Ishikawa (cell line): ENCODE measurements around the gene HIGD1C.

ENCODE experiments used
- CEBPB ChIP-seq: IDR thresholded peaks from 2 replicates; pipeline ENCODE4 v1.6.1; 2012
- CREB1 ChIP-seq: IDR thresholded peaks from 2 replicates; pipeline ENCODE4 v1.6.1; 2012; ENCODE audit warnings: low read depth
- EGR1 ChIP-seq: IDR thresholded peaks from 2 replicates; pipeline ENCODE4 v1.6.1; 2012
- EP300 ChIP-seq: IDR thresholded peaks from 2 replicates; pipeline ENCODE4 v1.6.1; 2012; ENCODE audit warnings: borderline replicate concordance
- FOXM1 ChIP-seq: IDR thresholded peaks from 2 replicates; pipeline ENCODE4 v1.6.1; 2012; ENCODE audit warnings: low read depth, borderline replicate concordance
- MAX ChIP-seq: IDR thresholded peaks from 2 replicates; pipeline ENCODE4 v1.6.1; 2012
- NFIC ChIP-seq: IDR thresholded peaks from 2 replicates; pipeline ENCODE4 v1.6.1; 2012
- RAD21 ChIP-seq: IDR thresholded peaks from 2 replicates; pipeline ENCODE4 v1.6.1; 2012; ENCODE audit warnings: low read depth
- TAF1 ChIP-seq: IDR thresholded peaks from 2 replicates; pipeline ENCODE4 v1.6.1; 2012; ENCODE audit warnings: low read depth, mild to moderate bottlenecking
- TCF12 ChIP-seq: IDR thresholded peaks from 2 replicates; pipeline ENCODE4 v1.6.1; 2012; ENCODE audit warnings: low read depth
- TEAD4 ChIP-seq: IDR thresholded peaks from 2 replicates; pipeline ENCODE4 v1.6.1; 2012
- USF1 ChIP-seq: IDR thresholded peaks from 2 replicates; pipeline ENCODE4 v1.6.1; 2012
- YY1 ChIP-seq: IDR thresholded peaks from 2 replicates; pipeline ENCODE4 v1.6.1; 2012; ENCODE audit warnings: low read depth
- ZBTB7A ChIP-seq: IDR thresholded peaks from 2 replicates; pipeline ENCODE4 v1.6.1; 2012; ENCODE audit warnings: low read depth
- TF ChIP-seq, protein P1 (sequence below): IDR thresholded peaks from 2 replicates; pipeline ENCODE4 v1.6.1; 2012; ENCODE audit warnings: low read depth, mild to moderate bottlenecking

HIGD1C gene

DNA sequence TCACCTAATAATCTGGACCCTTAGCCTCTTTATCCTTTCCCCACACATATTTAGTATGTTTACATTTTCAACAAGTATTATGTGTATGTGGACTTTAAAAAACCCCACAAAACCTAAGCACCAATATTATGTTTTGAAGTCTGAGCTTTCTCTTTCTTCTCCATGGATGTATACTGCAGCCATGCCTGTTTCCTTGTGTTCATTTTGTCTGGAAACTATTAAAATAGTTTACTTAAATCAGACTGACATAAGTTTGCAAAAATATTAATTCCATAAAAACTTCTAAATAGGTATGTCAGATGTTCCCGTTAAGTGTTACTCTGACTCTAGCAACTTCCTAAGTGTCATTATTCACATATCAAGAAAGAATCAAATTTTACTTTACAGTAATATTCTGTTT lies 2.9 kb downstream of the HIGD1C start:
- no peak for TF ChIP-seq USF1
- TF ChIP-seq EGR1 = no peak
- TF ChIP-seq CEBPB = no peak
- no peak for TF ChIP-seq YY1
- TF ChIP-seq FOXM1 = no peak
- no peak for TF ChIP-seq ZBTB7A
- TF ChIP-seq NFIC = no peak
- TF ChIP-seq CREB1 = no peak
- no peak for TF ChIP-seq TCF12
- no peak for TF ChIP-seq TEAD4

DNA sequence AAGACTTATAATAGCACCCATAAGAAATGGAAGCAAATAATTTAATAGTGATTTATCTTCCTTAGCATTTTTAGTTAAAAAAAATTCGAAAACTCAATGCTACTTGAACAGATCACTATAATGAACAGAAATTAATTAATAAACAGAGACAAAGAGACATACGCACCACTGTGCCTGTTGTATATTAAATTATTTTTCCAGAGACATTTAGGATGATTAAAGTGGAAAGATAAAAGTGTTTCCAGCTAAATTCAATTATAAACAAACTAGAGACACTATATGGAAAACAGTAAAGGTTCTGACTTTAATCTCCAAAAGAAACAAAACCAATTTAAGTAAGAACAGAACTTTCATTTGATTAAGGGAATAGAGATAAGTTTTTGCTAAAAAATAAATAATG lies 3.4 kb downstream of the HIGD1C start:
- TF ChIP-seq YY1 (no peak), EP300 (no peak), TEAD4 (no peak), CREB1 (no peak), MAX (no peak), RAD21 (no peak), CEBPB (no peak), EGR1 (no peak), NFIC (no peak), TCF12 (no peak), USF1 (no peak), ZBTB7A (no peak), FOXM1 (no peak), TAF1 (no peak)
- TF ChIP-seq, protein P1, sequence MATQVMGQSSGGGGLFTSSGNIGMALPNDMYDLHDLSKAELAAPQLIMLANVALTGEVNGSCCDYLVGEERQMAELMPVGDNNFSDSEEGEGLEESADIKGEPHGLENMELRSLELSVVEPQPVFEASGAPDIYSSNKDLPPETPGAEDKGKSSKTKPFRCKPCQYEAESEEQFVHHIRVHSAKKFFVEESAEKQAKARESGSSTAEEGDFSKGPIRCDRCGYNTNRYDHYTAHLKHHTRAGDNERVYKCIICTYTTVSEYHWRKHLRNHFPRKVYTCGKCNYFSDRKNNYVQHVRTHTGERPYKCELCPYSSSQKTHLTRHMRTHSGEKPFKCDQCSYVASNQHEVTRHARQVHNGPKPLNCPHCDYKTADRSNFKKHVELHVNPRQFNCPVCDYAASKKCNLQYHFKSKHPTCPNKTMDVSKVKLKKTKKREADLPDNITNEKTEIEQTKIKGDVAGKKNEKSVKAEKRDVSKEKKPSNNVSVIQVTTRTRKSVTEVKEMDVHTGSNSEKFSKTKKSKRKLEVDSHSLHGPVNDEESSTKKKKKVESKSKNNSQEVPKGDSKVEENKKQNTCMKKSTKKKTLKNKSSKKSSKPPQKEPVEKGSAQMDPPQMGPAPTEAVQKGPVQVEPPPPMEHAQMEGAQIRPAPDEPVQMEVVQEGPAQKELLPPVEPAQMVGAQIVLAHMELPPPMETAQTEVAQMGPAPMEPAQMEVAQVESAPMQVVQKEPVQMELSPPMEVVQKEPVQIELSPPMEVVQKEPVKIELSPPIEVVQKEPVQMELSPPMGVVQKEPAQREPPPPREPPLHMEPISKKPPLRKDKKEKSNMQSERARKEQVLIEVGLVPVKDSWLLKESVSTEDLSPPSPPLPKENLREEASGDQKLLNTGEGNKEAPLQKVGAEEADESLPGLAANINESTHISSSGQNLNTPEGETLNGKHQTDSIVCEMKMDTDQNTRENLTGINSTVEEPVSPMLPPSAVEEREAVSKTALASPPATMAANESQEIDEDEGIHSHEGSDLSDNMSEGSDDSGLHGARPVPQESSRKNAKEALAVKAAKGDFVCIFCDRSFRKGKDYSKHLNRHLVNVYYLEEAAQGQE = no peak

GRCh38 chr12:50960130-50960529 lies 7.8 kb downstream of the HIGD1C start:
- TF ChIP-seq NFIC (no peak), EGR1 (no peak), USF1 (no peak), TAF1 (no peak), CEBPB (no peak), TEAD4 (no peak), FOXM1 (no peak), CREB1 (no peak), RAD21 (no peak), EP300 (no peak), YY1 (no peak), ZBTB7A (no peak), MAX (no peak), TCF12 (no peak)
- TF ChIP-seq, protein P1 = no peak

DNA sequence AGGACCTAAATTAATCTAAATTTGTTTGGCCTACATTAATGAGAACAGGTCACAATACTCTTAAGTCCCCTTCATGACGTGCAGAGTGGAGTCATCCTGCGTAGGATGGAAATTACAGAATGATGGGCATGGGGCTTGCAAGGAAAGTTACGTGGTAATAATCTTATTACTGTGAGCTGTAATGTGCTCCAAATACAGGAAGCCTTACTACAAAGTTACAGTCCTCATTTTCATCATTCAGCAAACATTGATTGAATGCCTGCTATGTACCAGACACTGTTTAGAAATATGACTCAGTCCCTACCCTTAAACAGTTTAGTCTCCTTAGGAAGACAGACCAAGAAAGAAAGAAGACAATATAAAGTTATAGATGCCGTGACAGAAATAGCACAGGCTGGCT lies 9.4 kb downstream of the HIGD1C start:
- TF ChIP-seq FOXM1 (no peak), TCF12 (no peak), MAX (no peak), USF1 (no peak), YY1 (no peak), TEAD4 (no peak), ZBTB7A (no peak), EP300 (no peak), TAF1 (no peak), CREB1 (no peak), EGR1 (no peak), NFIC (no peak), RAD21 (no peak), CEBPB (no peak)
- TF ChIP-seq, protein P1 = no peak
